ENCODE results near the gene IL36A. TPM values are rescaled to one million over a fixed set of nuclear protein-coding genes. Genes with fewer than 3 reads are reported as not detected.

IL36A gene
- total RNA-seq, 1 experiment from 2014 or later: not detected

GRCh38 chr2:113039158-113039557 lies 33.9 kb downstream of the IL36A start:
- ATAC-seq: no peak
- no peaks in the 10 kb centered on the region for H3F3A ChIP-seq (ENCODE audit: low read length, unreplicated experiment)
- H3K9ac ChIP-seq (ENCODE audit: low read length): no peak overlapping the region
- no peaks in the 10 kb centered on the region for H3K9me3 ChIP-seq (ENCODE audit: low read length)
- no peaks in the 10 kb centered on the region for H3K79me2 ChIP-seq (ENCODE audit: low read length)
- no peaks in the 10 kb centered on the region for H3K27me3 ChIP-seq (ENCODE audit: low read length)
- H3K9me2 ChIP-seq (replicated peaks; ENCODE audit: low read length): no peaks in the 10 kb centered on the region
- H3K4me2 ChIP-seq (ENCODE audit: low read length): no peak overlapping the region
- POLR2A ChIA-PET (ENCODE audit: unreplicated experiment): no interaction called here
- TF ChIP-seq EZH2 (IDR thresholded peaks at IDR 0.05; ENCODE audit: low read length, unreplicated experiment) (no peak), EZH2phosphoT487 (IDR thresholded peaks at IDR 0.05; ENCODE audit: borderline replicate concordance, low read length) (no peak), CTCF (conservative IDR thresholded peaks at IDR 0.05; ENCODE audit: low read depth, low read length) (no peak)
- H3K4me1 ChIP-seq (ENCODE audit: insufficient read depth, low read length): no peaks in the 10 kb centered on the region
- no peak overlapping the region for H2AFZ ChIP-seq (ENCODE audit: low read length)
- H3K36me3 ChIP-seq (ENCODE audit: low read depth, low read length): no peaks in the 10 kb centered on the region
- H3K27ac ChIP-seq (ENCODE audit: low read length): no peak overlapping the region
- no TSS peak for BruUV-seq (replicated peaks)
- no peaks in the 10 kb centered on the region for H4K20me1 ChIP-seq (ENCODE audit: low read length)
- no peak overlapping the region for H3K4me3 ChIP-seq (ENCODE audit: low read length)
- intact Hi-C loops (cut with micrococcal nuclease): no loop called here
- DNase-seq: no peak
- CTCF ChIA-PET: no interaction called here

- Histone ChIP-seq H3K9me3 (ENCODE audit: low read length) (no peaks in the 10 kb centered on the region), H3K4me2 (ENCODE audit: low read length) (no peak overlapping the region), H3K27me3 (ENCODE audit: low read length) (no peaks in the 10 kb centered on the region), H3K27ac (ENCODE audit: low read length) (no peak overlapping the region), H3K9me2 (replicated peaks; ENCODE audit: low read length) (no peaks in the 10 kb centered on the region), H3K36me3 (ENCODE audit: low read depth, low read length) (no peaks in the 10 kb centered on the region), H4K20me1 (ENCODE audit: low read length) (no peaks in the 10 kb centered on the region), H2AFZ (ENCODE audit: low read length) (no peak overlapping the region), H3F3A (ENCODE audit: low read length, unreplicated experiment) (no peaks in the 10 kb centered on the region), H3K4me1 (ENCODE audit: insufficient read depth, low read length) (no peaks in the 10 kb centered on the region), H3K79me2 (ENCODE audit: low read length) (no peaks in the 10 kb centered on the region), H3K4me3 (ENCODE audit: low read length) (no peak overlapping the region), H3K9ac (ENCODE audit: low read length) (no peak overlapping the region)
- TF ChIP-seq CTCF (conservative IDR thresholded peaks at IDR 0.05; ENCODE audit: low read depth, low read length) (no peak), EZH2phosphoT487 (IDR thresholded peaks at IDR 0.05; ENCODE audit: borderline replicate concordance, low read length) (no peak), EZH2 (IDR thresholded peaks at IDR 0.05; ENCODE audit: low read length, unreplicated experiment) (no peak)
- ChIA-PET CTCF (no interaction called here), POLR2A (ENCODE audit: unreplicated experiment) (no interaction called here)
- intact Hi-C loops (cut with micrococcal nuclease): no loop called here
- DNase-seq (no peak), ATAC-seq (no peak)
- BruUV-seq (replicated peaks): no TSS peak
These were observed 34.5 kb downstream of the IL36A start for GRCh38 chr2:113039719-113040118.

GRCh38 chr2:113041871-113042270 lies 36.6 kb downstream of the IL36A start:
- Histone ChIP-seq H3K27me3 (ENCODE audit: low read length) (no peaks in the 10 kb centered on the region), H2AFZ (ENCODE audit: low read length) (no peak overlapping the region), H3K9me3 (ENCODE audit: low read length) (no peaks in the 10 kb centered on the region), H3K4me2 (ENCODE audit: low read length) (no peak overlapping the region), H4K20me1 (ENCODE audit: low read length) (no peaks in the 10 kb centered on the region), H3K9me2 (replicated peaks; ENCODE audit: low read length) (no peaks in the 10 kb centered on the region), H3K4me1 (ENCODE audit: insufficient read depth, low read length) (no peaks in the 10 kb centered on the region), H3K36me3 (ENCODE audit: low read depth, low read length) (no peaks in the 10 kb centered on the region), H3K27ac (ENCODE audit: low read length) (no peak overlapping the region), H3F3A (ENCODE audit: low read length, unreplicated experiment) (no peaks in the 10 kb centered on the region), H3K9ac (ENCODE audit: low read length) (no peak overlapping the region), H3K79me2 (ENCODE audit: low read length) (no peaks in the 10 kb centered on the region), H3K4me3 (ENCODE audit: low read length) (no peak overlapping the region)
- CTCF ChIA-PET: interaction anchor here (0.6 kb wide), 1 partner anchor 11 kb away, joined by 3 read pairs; no protein-coding TSS in a partner anchor
- no peak for TF ChIP-seq EZH2phosphoT487 (IDR thresholded peaks at IDR 0.05; ENCODE audit: borderline replicate concordance, low read length)
- peak; percentile 60 for TF ChIP-seq CTCF (conservative IDR thresholded peaks at IDR 0.05; ENCODE audit: low read depth, low read length)
- TF ChIP-seq EZH2 (IDR thresholded peaks at IDR 0.05; ENCODE audit: low read length, unreplicated experiment): no peak
- ATAC-seq (peak; percentile 73), DNase-seq (peak; percentile 47)
- POLR2A ChIA-PET (ENCODE audit: unreplicated experiment): no interaction called here
- intact Hi-C loops (cut with micrococcal nuclease): no loop called here
- no TSS peak for BruUV-seq (replicated peaks)

Data from PC-3 (cell line).